ENCODE measurements around the gene TMEM170A. TPM values are rescaled to one million over a fixed set of nuclear protein-coding genes. Genes with fewer than 3 reads are reported as not detected.
"Not testable (repeated sequence)": the region's sequence is repeated elsewhere in the genome, so short reads cannot be mapped to it uniquely, and the experiment has no call there.

TMEM170A gene
- total RNA-seq, 1 donor from 2014 or later, result 21.9 TPM

GRCh38 chr16:75471723-75472633, 7.5 kb upstream of the TMEM170A start:
- H3K4me3 ChIP-seq (ENCODE audit: low read length in 3 of 3), result no peak overlapping the region
- H3K4me1 ChIP-seq (ENCODE audit: control insufficient read depth in 3 of 3, insufficient read depth in 3 of 3, low read length in 3 of 3), result no peaks in the 10 kb centered on the region
- H3K27me3 ChIP-seq (ENCODE audit: control insufficient read depth in 3 of 3, insufficient read depth in 3 of 3, low read length in 3 of 3), result no peaks in the 10 kb centered on the region
- no peaks in the 10 kb centered on the region for H3K9me3 ChIP-seq (ENCODE audit: control insufficient read depth in 3 of 3, low read length in 3 of 3)
- H3K9ac ChIP-seq (ENCODE audit: low read depth in 1 of 3, low read length in 3 of 3), result no peak overlapping the region
- H3K36me3 ChIP-seq (ENCODE audit: control insufficient read depth in 3 of 3, insufficient read depth in 3 of 3, low read length in 3 of 3), result no peaks in the 10 kb centered on the region
- no peak overlapping the region for H3K27ac ChIP-seq (ENCODE audit: low read depth, low read length)

- H3K9ac ChIP-seq (ENCODE audit: low read depth in 1 of 3, low read length in 3 of 3), result no peak overlapping the region
- no peaks in the 10 kb centered on the region for H3K27me3 ChIP-seq (ENCODE audit: control insufficient read depth in 3 of 3, insufficient read depth in 3 of 3, low read length in 3 of 3)
- no peaks in the 10 kb centered on the region for H3K36me3 ChIP-seq (ENCODE audit: control insufficient read depth in 3 of 3, insufficient read depth in 3 of 3, low read length in 3 of 3)
- peaks cover 3 to 7% (median 7%) of the 10 kb centered on the region in 3 donors for H3K4me1 ChIP-seq (ENCODE audit: control insufficient read depth in 3 of 3, insufficient read depth in 3 of 3, low read length in 3 of 3)
- H3K9me3 ChIP-seq (ENCODE audit: control insufficient read depth in 3 of 3, low read length in 3 of 3), result no peaks in the 10 kb centered on the region
- no peak overlapping the region for H3K4me3 ChIP-seq (ENCODE audit: low read length in 3 of 3)
- no peak overlapping the region for H3K27ac ChIP-seq (ENCODE audit: low read depth, low read length)
Observed at GRCh38 chr16:75466760-75467159, 2.3 kb upstream of the TMEM170A start.

- peak overlapping the region; percentile 61 to 88 (median 77) for H3K9ac ChIP-seq (ENCODE audit: low read depth in 1 of 3, low read length in 3 of 3)
- H3K4me1 ChIP-seq (ENCODE audit: control insufficient read depth in 3 of 3, insufficient read depth in 3 of 3, low read length in 3 of 3); H3K9me3 ChIP-seq (ENCODE audit: control insufficient read depth in 3 of 3, low read length in 3 of 3); H3K36me3 ChIP-seq (ENCODE audit: control insufficient read depth in 3 of 3, insufficient read depth in 3 of 3, low read length in 3 of 3); H3K27me3 ChIP-seq (ENCODE audit: control insufficient read depth in 3 of 3, insufficient read depth in 3 of 3, low read length in 3 of 3): not testable (repeated sequence)
- H3K4me3 ChIP-seq (ENCODE audit: low read length in 3 of 3), result peak overlapping the region; percentile 67 to 89 (median 88)
- H3K27ac ChIP-seq (ENCODE audit: low read depth, low read length), result peak overlapping the region; percentile 85
Observed at GRCh38 chr16:75463389-75464121, 934 bp downstream of the TMEM170A start.

GRCh38 chr16:75462806-75463205, 1.7 kb downstream of the TMEM170A start:
- no peak overlapping the region for H3K27ac ChIP-seq (ENCODE audit: low read depth, low read length)
- no peaks in the 10 kb centered on the region for H3K36me3 ChIP-seq (ENCODE audit: control insufficient read depth in 3 of 3, insufficient read depth in 3 of 3, low read length in 3 of 3)
- H3K4me3 ChIP-seq (ENCODE audit: low read length in 3 of 3), result peak overlapping the region in 1 of 3 donors; percentile 67
- no peaks in the 10 kb centered on the region for H3K9me3 ChIP-seq (ENCODE audit: control insufficient read depth in 3 of 3, low read length in 3 of 3)
- H3K4me1 ChIP-seq (ENCODE audit: control insufficient read depth in 3 of 3, insufficient read depth in 3 of 3, low read length in 3 of 3), result peaks cover 3 to 10% (median 7%) of the 10 kb centered on the region in 3 donors
- H3K9ac ChIP-seq (ENCODE audit: low read depth in 1 of 3, low read length in 3 of 3), result no peak overlapping the region
- no peaks in the 10 kb centered on the region for H3K27me3 ChIP-seq (ENCODE audit: control insufficient read depth in 3 of 3, insufficient read depth in 3 of 3, low read length in 3 of 3)

GRCh38 chr16:75461575-75461974, 2.9 kb downstream of the TMEM170A start:
- peaks cover 3 to 10% (median 7%) of the 10 kb centered on the region in 3 donors for H3K4me1 ChIP-seq (ENCODE audit: control insufficient read depth in 3 of 3, insufficient read depth in 3 of 3, low read length in 3 of 3)
- no peaks in the 10 kb centered on the region for H3K36me3 ChIP-seq (ENCODE audit: control insufficient read depth in 3 of 3, insufficient read depth in 3 of 3, low read length in 3 of 3)
- no peak overlapping the region for H3K9ac ChIP-seq (ENCODE audit: low read depth in 1 of 3, low read length in 3 of 3)
- H3K4me3 ChIP-seq (ENCODE audit: low read length in 3 of 3), result no peak overlapping the region
- no peaks in the 10 kb centered on the region for H3K27me3 ChIP-seq (ENCODE audit: control insufficient read depth in 3 of 3, insufficient read depth in 3 of 3, low read length in 3 of 3)
- no peak overlapping the region for H3K27ac ChIP-seq (ENCODE audit: low read depth, low read length)
- no peaks in the 10 kb centered on the region for H3K9me3 ChIP-seq (ENCODE audit: control insufficient read depth in 3 of 3, low read length in 3 of 3)

GRCh38 chr16:75460446-75460845, 4.0 kb downstream of the TMEM170A start:
- Histone ChIP-seq H3K4me1 (ENCODE audit: control insufficient read depth in 3 of 3, insufficient read depth in 3 of 3, low read length in 3 of 3) (peaks cover 3 to 10% (median 7%) of the 10 kb centered on the region in 3 donors), H3K9ac (ENCODE audit: low read depth in 1 of 3, low read length in 3 of 3) (no peak overlapping the region), H3K27me3 (ENCODE audit: control insufficient read depth in 3 of 3, insufficient read depth in 3 of 3, low read length in 3 of 3) (no peaks in the 10 kb centered on the region), H3K9me3 (ENCODE audit: control insufficient read depth in 3 of 3, low read length in 3 of 3) (no peaks in the 10 kb centered on the region), H3K27ac (ENCODE audit: low read depth, low read length) (no peak overlapping the region), H3K36me3 (ENCODE audit: control insufficient read depth in 3 of 3, insufficient read depth in 3 of 3, low read length in 3 of 3) (no peaks in the 10 kb centered on the region), H3K4me3 (ENCODE audit: low read length in 3 of 3) (no peak overlapping the region)

- Histone ChIP-seq H3K4me1 (ENCODE audit: control insufficient read depth in 3 of 3, insufficient read depth in 3 of 3, low read length in 3 of 3) (peaks cover 3 to 7% (median 7%) of the 10 kb centered on the region in 3 donors), H3K27ac (ENCODE audit: low read depth, low read length) (no peak overlapping the region), H3K27me3 (ENCODE audit: control insufficient read depth in 3 of 3, insufficient read depth in 3 of 3, low read length in 3 of 3) (no peaks in the 10 kb centered on the region), H3K36me3 (ENCODE audit: control insufficient read depth in 3 of 3, insufficient read depth in 3 of 3, low read length in 3 of 3) (no peaks in the 10 kb centered on the region), H3K4me3 (ENCODE audit: low read length in 3 of 3) (no peak overlapping the region), H3K9me3 (ENCODE audit: control insufficient read depth in 3 of 3, low read length in 3 of 3) (no peaks in the 10 kb centered on the region), H3K9ac (ENCODE audit: low read depth in 1 of 3, low read length in 3 of 3) (no peak overlapping the region)
Observed at GRCh38 chr16:75459691-75460090, 4.8 kb downstream of the TMEM170A start.

- Histone ChIP-seq H3K4me1 (ENCODE audit: control insufficient read depth in 3 of 3, insufficient read depth in 3 of 3, low read length in 3 of 3) (peaks cover 2 to 6% (median 4%) of the 10 kb centered on the region in 3 donors), H3K9ac (ENCODE audit: low read depth in 1 of 3, low read length in 3 of 3) (no peak overlapping the region), H3K36me3 (ENCODE audit: control insufficient read depth in 3 of 3, insufficient read depth in 3 of 3, low read length in 3 of 3) (no peaks in the 10 kb centered on the region), H3K9me3 (ENCODE audit: control insufficient read depth in 3 of 3, low read length in 3 of 3) (no peaks in the 10 kb centered on the region), H3K4me3 (ENCODE audit: low read length in 3 of 3) (no peak overlapping the region), H3K27ac (ENCODE audit: low read depth, low read length) (no peak overlapping the region), H3K27me3 (ENCODE audit: control insufficient read depth in 3 of 3, insufficient read depth in 3 of 3, low read length in 3 of 3) (no peaks in the 10 kb centered on the region)
Observed at GRCh38 chr16:75458439-75458838, 6.0 kb downstream of the TMEM170A start.

GRCh38 chr16:75458029-75458428, 6.5 kb downstream of the TMEM170A start:
- Histone ChIP-seq H3K9me3 (ENCODE audit: control insufficient read depth in 3 of 3, low read length in 3 of 3) (no peaks in the 10 kb centered on the region), H3K27me3 (ENCODE audit: control insufficient read depth in 3 of 3, insufficient read depth in 3 of 3, low read length in 3 of 3) (no peaks in the 10 kb centered on the region), H3K4me1 (ENCODE audit: control insufficient read depth in 3 of 3, insufficient read depth in 3 of 3, low read length in 3 of 3) (peaks cover 0 to 4% (median 0%) of the 10 kb centered on the region in 3 donors), H3K36me3 (ENCODE audit: control insufficient read depth in 3 of 3, insufficient read depth in 3 of 3, low read length in 3 of 3) (no peaks in the 10 kb centered on the region), H3K4me3 (ENCODE audit: low read length in 3 of 3) (no peak overlapping the region), H3K27ac (ENCODE audit: low read depth, low read length) (no peak overlapping the region), H3K9ac (ENCODE audit: low read depth in 1 of 3, low read length in 3 of 3) (no peak overlapping the region)

GRCh38 chr16:75457485-75458021, 6.9 kb downstream of the TMEM170A start:
- Histone ChIP-seq H3K9me3 (ENCODE audit: control insufficient read depth in 3 of 3, low read length in 3 of 3) (no peaks in the 10 kb centered on the region), H3K9ac (ENCODE audit: low read depth in 1 of 3, low read length in 3 of 3) (no peak overlapping the region), H3K36me3 (ENCODE audit: control insufficient read depth in 3 of 3, insufficient read depth in 3 of 3, low read length in 3 of 3) (no peaks in the 10 kb centered on the region), H3K27me3 (ENCODE audit: control insufficient read depth in 3 of 3, insufficient read depth in 3 of 3, low read length in 3 of 3) (no peaks in the 10 kb centered on the region), H3K4me3 (ENCODE audit: low read length in 3 of 3) (no peak overlapping the region), H3K27ac (ENCODE audit: low read depth, low read length) (no peak overlapping the region), H3K4me1 (ENCODE audit: control insufficient read depth in 3 of 3, insufficient read depth in 3 of 3, low read length in 3 of 3) (peaks cover 0 to 2% (median 0%) of the 10 kb centered on the region in 3 donors)
